Iris pigment epithelial cell (primary cell): ENCODE results near the gene MYO5A.
"Not testable (repeated sequence)": the region's sequence is repeated elsewhere in the genome, so short reads cannot be mapped to it uniquely, and the experiment has no call there.

Source experiments
- DNase-seq: peaks from one replicate; pipeline ENCODE4 v3.0.0-alpha.2; 2011; ENCODE audit warnings: low read depth

The MYO5A gene

GRCh38 chr15:52505151-52505550, 23.5 kb downstream of the MYO5A start:
- DNase-seq, result no peak

- peak; percentile 56 for DNase-seq
Measured at GRCh38 chr15:52503788-52504496, 24.7 kb downstream of the MYO5A start.

DNA sequence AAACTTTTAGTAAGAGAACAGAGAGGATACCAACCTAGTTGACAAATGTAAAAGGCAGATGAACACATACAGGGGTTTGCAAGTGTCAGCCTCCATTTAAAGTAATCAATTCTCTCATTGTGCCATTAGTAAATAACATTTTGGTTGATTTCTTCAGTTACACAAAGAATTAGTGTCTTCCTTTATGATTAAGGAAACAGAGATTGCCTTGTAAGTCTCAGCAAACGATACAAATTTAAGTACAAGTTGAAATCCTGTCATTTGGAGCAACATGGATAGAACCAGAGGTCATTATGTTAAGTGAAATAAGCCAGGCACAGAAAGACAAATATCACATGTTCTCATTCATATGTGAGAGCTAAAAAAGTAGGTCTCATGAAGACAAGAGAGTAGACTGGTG, 26.1 kb downstream of the MYO5A start:
- no peak for DNase-seq

GRCh38 chr15:52499506-52499905, 29.2 kb downstream of the MYO5A start:
- DNase-seq, result no peak

DNA sequence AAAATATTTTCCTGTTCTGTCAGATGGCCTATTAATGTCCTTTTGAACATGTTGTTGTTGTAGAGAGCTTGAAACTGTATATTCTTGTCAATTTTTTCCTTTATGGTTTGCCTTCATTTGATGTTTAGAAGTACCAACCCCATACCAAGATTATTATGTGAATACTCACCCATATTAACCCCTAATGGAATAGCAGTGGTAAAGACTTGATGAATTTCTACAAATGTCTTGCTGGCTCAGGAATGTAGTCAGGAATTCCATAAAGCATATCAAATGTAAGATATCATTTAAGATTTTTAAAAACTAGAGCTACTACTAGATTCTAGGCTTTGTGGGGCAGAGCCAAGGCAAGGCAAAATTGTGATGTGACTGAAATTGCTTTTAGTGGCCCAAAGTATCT, 30.0 kb downstream of the MYO5A start:
- peak; percentile 15 for DNase-seq

DNA sequence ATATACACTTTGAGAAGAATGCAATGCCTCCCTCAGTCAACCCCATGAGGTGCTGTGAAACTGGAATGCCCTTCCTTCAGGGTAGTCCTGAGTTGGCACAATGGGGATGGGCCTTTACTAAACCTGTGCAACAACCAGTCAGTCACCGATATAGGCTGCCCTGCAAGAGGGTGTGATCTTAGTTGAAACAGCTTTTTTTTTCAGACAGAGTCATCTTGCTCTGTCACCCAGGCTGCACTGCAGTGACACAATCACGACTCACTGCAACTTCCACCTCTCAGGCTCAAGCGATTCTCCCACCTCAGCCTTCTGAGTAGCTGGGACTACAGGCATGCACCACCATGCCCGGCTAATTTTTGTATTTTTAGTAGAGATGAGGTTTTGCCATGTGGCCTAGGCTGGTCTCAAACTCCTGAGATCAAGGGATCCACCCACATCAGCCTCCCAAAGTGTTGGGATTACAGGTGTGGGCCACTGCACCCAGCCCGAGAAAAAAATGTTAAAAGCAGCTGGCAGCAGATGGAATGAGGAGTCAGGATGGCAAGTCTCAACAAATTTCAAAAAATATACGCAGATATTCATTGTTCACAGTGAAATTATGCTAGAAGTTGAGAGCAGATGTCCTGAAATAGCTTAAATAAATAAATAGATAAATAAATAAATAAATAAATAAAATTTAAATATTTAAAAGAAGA, 31.8 kb downstream of the MYO5A start:
- DNase-seq, result no peak

DNA sequence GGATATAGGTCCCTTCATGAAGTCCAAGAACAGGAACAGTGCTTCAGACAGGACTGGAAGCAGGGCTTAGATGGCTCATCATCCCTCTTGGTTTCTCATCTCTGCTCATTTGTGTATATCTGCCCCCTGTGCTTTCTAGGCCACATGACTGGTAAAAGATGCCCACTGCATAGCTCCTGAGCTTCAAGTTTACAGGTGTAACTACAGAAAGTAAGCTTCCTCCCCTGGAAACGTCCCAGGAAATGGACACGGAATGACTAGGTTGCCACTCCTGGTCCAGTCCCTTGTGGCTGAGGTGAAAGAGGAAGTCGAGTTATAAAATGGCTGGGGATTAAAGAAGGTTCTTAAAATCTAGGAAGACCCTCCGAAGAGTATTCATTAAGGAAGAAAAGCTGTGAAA, 32.5 kb downstream of the MYO5A start:
- no peak for DNase-seq

GRCh38 chr15:52495125-52495524, 33.6 kb downstream of the MYO5A start:
- DNase-seq, result no peak

DNA sequence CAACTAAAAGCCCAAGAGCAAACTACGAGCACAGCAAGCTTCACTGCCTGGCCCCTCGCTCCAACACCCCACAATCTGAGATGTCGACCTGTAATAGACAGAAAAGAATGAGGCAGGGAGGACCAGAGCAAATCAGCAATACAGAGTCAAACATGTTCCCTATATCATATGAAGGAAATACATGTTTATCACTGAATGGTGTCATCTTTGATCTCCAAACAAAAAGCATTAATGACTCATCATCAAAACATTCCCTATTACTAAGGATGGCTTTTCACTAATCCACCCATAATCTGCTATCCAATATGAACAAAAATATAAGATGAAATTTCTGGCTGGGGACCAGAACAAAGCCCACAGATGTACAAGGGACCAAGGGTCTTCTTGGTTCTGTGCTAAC, 34.7 kb downstream of the MYO5A start:
- DNase-seq, result peak; percentile 37

DNA sequence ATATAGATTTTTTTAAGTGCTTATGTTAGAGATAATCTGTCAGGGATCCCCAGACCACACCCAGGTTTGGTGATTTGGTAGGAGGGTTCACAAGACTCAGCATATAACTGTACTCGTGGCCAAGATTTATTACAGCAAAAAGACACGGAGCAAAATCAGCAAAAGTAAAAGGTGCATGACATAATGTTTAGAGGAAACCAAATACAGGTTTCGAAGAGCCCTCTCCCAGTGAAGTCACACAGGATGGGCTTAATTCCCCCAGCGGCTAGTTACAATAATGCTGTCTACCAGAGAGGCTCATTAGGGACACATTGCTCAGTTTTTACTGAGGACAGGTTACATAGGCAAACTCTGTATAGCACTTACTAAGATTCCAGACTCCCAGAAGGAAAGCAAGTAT, 36.5 kb downstream of the MYO5A start:
- DNase-seq, result no peak

GRCh38 chr15:52491472-52491871, 37.2 kb downstream of the MYO5A start:
- DNase-seq, result peak; percentile 39

GRCh38 chr15:52489430-52489829, 39.2 kb downstream of the MYO5A start:
- not testable (repeated sequence) for DNase-seq

DNA sequence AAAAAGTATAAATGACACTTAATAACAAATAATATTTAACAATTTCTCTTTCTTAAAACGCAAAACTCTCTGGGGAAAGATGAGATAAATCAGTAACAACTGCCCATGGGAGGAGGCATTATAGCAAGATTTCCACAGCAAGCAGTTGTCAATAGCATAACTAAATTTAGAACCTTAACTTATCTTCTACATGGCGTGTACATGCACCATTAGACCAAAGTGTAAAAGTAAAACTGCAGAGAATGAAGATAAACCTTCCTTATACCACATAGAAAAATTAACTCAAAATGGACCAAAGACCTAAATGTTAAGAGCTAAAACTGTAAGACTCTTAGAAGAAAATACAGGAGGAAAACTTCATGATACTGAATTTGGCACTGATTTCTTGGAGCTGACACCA, 39.9 kb downstream of the MYO5A start:
- DNase-seq, result no peak

- no peak for DNase-seq
Measured at GRCh38 chr15:52486003-52486996, 42.4 kb downstream of the MYO5A start.

- DNase-seq, result no peak
Measured at GRCh38 chr15:52485290-52485689, 43.4 kb downstream of the MYO5A start.

DNA sequence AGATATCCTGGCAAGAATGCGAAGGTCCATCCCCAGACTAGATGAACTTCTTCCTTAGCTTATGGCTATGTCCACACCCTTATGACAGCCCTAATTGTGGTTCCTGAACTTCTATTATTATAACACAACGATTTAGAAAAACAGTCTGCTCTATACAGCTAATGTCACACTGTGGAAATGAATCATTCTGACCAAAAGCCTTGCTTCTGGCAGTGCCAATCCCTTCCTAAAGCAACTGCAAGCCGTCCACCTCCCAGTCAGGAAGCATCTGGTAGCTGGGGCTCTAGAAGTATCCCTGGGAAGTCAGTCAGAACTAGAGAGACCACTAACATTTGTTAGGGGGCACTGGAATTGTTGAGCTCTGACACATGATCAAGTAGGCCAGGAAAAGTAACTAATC, 45.0 kb downstream of the MYO5A start:
- DNase-seq, result peak; percentile 69

GRCh38 chr15:52481915-52482314, 46.8 kb downstream of the MYO5A start:
- peak; percentile 91 for DNase-seq

GRCh38 chr15:52480990-52481389, 47.7 kb downstream of the MYO5A start:
- DNase-seq, result no peak

GRCh38 chr15:52466716-52467115, 62.0 kb downstream of the MYO5A start:
- no peak for DNase-seq

DNA sequence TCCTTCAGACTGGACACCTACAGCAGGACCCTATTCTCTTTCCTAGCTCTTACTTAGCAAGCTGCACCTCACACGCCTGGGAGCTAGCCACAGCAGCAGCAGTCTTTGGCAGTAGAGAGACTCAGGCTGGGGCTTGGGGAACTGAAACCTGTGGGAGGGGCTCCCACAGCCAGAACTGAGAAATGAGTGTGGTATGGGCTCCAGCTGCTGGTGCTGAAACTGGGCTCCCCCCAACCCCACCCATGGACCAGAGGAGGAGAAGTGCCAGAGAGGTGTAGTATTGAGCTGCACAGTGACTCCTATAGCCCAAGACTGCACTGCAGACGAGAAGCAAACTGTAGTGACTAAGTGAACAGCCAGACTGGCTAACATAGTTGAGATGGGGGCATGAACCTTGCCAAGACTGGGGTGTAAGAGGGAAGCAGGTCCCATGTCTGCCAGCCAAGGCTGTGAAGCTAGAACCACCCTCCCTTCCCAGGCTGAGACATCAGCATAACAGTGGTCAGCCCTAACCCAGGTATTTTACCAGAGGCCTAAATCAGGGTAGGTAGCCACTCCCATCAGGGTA, 62.5 kb downstream of the MYO5A start:
- no peak for DNase-seq

GRCh38 chr15:52464478-52464877, 64.2 kb downstream of the MYO5A start:
- no peak for DNase-seq

DNA sequence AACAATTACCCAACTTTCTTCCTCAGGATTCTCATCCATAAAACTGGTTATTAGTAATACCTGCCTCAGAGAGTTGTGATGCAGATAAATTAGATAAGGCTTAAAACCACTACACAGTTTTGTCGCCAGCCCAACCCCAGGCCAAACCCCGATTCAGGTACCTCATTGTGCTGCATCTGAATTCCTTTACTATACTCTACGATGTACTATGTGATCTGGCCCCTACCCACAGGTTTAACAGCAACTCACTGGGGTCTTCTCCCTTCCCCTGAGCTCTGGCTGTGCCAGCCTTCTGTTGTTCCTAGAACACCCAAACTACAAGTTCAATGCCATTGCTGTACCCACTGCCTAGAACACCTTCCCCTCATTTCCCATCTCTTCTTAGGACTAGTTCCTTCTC, 64.6 kb downstream of the MYO5A start:
- DNase-seq, result no peak
